Loucy (cell line): ENCODE measurements around the gene PPP6R1.

ENCODE experiments used
- CTCF ChIP-seq: fragments of 200-600 bp; sonication (generic); conservative IDR thresholded peaks from 2 replicates; pipeline ENCODE4 v1.5.1; 2014; ENCODE audit warnings: mild to moderate bottlenecking, antibody characterized with exemption, low read length
- EZH2phosphoT487 ChIP-seq: fragments of 200-600 bp; IDR thresholded peaks from 2 replicates; pipeline ENCODE4 v1.6.1; 2018; ENCODE audit warnings: antibody characterized with exemption, mild to moderate bottlenecking, moderate library complexity, borderline replicate concordance

- TF ChIP-seq CTCF: no peak
- no peak for TF ChIP-seq EZH2phosphoT487
Observed at GRCh38 chr19:55304980-55305379, 46.2 kb upstream of the PPP6R1 start.
